Kidney tubule cell (primary cell): ENCODE data around the gene PTRHD1.

Experiments used
- DNase-seq: peaks from one replicate; pipeline ENCODE4 v3.0.0-alpha.2; 2018; ENCODE audit warnings: low spot score

The PTRHD1 gene

DNA sequence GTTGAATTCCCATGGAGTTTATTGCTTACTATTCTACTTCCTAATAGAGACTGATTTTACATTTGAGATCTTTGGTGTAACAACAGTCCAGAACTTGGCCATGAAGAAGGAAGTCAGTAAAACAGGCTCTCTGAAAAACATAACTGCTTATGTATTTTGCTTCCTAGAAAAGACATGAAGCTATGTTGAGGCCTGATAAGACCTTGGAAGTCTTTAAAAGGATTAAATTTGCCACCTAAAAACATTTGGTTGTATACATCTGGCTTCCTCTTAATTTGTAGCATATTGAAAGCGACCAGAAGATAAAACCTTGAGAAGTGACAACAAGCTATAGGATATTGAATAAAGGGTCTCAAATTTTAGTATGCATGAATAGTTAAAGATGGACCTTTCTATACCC is 36.4 kb downstream of the PTRHD1 start:
- DNase-seq, result no peak

DNA sequence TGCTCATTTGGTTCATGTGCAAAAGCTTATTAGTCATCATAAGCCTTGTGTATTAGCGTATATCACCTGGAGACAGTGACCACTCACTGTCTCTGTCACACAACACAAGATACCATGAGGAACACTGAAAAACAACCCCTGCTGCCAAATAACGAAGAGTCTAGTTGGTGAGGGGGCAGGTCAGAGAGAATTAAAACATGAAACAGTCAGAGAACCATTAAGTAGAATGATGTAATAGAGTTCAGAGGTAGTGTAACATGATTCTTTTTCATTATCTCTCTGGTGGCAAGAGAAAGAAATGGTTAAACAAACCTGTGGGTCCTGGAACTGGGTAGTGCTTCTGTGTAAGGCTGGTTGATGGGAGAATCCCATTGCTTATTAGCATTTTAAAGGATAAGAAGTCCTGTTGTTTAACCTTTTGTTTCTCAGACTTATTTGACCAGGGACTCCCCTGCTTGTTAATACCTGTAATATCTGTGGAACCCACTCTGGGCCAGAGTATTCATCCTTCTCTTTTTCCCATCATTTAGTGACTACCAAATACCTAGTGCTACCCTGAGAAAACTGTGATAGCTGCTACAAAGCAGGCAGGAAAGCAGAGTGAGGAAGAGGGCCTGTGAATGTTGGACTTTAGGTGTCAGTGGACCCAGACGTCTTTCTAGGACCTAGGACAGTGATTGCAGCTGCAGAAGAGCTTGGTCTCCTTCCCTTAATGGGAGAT is 38.0 kb downstream of the PTRHD1 start:
- DNase-seq, result peak; percentile 26

DNA sequence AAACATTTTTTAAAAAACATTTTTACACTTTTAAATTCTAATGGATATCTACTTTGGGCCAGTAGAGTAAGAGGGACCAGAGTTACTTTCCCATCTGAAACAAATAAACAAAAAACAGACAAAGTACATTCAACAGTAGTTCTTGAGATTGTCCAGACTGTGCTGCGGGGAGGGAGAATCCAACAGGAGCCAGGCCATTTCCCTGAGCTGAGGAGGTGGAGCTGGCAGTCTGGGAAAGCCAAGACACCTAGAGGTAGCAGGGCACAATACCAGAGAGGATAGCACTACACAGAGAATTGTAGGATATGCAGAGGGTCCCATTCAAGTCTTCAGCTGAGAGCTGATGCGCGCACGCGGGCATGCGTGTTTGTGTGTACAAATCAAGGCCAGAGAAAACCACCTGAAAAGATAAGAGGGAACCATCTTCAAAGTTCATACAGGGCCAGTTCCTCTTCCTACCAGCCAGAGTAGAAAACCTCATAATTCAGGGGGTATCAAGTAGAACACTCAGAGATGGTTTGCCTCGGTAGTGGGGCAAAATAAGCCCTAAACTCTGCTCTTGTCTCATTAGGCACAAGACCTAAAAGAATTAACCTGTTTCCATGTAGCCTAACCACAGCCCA is 44.0 kb downstream of the PTRHD1 start:
- no peak for DNase-seq

- DNase-seq, result no peak
Measured at GRCh38 chr2:24747299-24747698, 45.9 kb downstream of the PTRHD1 start.

DNA sequence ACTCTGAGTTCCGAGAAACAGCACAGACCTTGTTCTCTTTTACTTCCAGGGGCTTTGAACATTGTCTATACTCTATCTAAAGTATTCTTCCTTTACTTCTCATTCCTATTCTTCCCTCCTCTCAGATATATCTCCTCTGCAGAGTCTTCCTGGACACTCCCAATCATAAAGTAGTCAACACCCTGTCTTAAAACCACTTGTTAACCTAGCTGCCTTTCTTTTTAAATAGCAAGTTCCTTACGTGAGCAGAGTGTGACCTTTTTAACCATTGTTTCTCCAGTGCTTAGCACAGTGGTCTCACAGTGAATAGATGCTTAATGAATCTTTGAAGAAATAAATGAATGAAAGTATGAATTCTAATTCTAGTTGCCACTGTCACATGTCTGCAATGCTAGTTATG is 47.4 kb downstream of the PTRHD1 start:
- DNase-seq, result no peak

DNA sequence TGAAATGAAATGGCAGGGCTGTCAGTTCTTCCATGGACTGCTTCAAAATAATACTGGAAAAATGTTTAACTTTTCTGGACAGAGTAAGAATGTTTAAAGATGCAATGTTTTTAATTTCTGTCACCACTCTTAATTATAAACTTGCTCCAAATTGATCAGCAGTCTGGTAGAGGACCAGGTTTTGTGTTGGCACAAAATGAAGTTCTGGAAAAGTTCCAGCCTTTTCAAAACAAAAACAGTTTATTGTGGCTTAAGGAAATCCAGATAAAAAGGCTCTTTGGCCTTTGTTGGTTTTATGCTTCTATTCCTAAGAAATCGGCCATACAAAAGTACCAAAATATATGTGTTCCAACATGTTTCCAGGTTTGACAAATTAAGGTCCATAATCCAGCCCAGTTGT is 48.8 kb downstream of the PTRHD1 start:
- no peak for DNase-seq

- DNase-seq, result no peak
Measured at GRCh38 chr2:24743924-24744323, 49.3 kb downstream of the PTRHD1 start.

DNA sequence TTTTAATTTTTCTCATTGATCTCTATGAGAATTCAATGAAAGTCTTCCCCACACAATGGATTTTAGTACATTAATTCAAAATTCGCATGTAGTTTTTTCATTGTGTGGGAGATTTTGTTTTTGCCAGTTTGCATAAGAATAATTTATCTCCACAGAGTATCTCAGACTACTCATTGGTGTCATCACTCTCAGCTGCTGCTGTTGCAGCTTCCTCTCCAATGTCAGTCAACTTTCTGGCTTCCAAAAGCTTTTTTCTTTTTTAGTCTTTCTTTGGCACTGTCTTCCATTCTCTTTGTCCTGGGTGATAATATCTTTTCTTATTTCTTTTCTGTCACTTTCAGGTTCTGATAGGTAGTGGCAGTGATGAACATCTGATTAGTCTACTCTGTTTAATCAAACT is 50.5 kb downstream of the PTRHD1 start:
- DNase-seq, result no peak

- DNase-seq, result no peak
Measured at GRCh38 chr2:24740142-24740541, 53.0 kb downstream of the PTRHD1 start.
